Measurements from ENCODE around the gene ZBTB22. TPM values are rescaled to one million over a fixed set of nuclear protein-coding genes. Genes with fewer than 3 reads are reported as not detected.

Gene ZBTB22
- total RNA-seq, 1 experiment from 2014 or later, result 11.7 TPM

GRCh38 chr6:33336495-33336894 is 19.0 kb upstream of the ZBTB22 start:
- RAD21 ChIA-PET (ENCODE audit: low non-redundant PET in 1 of 2, low total read pairs in 2 of 2, uncharacterized antibody in 2 of 2, unreplicated experiment in 2 of 2), result no interaction called here
- Histone ChIP-seq H3K9me3 (ENCODE audit: control insufficient read depth in 1 of 2, insufficient read depth in 1 of 2, low read depth in 1 of 2, low read length in 2 of 2) (no peaks in the 10 kb centered on the region), H4K20me1 (ENCODE audit: insufficient read depth) (no peaks in the 10 kb centered on the region), H3K9ac (ENCODE audit: low read length) (no peak overlapping the region), H3K27ac (ENCODE audit: low read depth, low read length) (no peak overlapping the region), H3K4me2 (ENCODE audit: low read length) (no peak overlapping the region), H3K4me3 (replicated peaks in 1 of 2; ENCODE audit: low read depth in 1 of 2, low read length in 2 of 2) (no peak overlapping the region), H3K9me2 (ENCODE audit: insufficient read depth) (no peaks in the 10 kb centered on the region), H3K4me1 (ENCODE audit: control insufficient read depth in 1 of 2, insufficient read depth in 2 of 2, low read length in 2 of 2) (no peaks in the 10 kb centered on the region), H2AFZ (ENCODE audit: low read depth, low read length, poor library complexity, severe bottlenecking) (no peak overlapping the region), H3K79me2 (ENCODE audit: insufficient read depth, low read length) (no peaks in the 10 kb centered on the region), H3K27me3 (ENCODE audit: insufficient read depth, low read length) (no peaks in the 10 kb centered on the region), H3K36me3 (ENCODE audit: control insufficient read depth in 1 of 2, insufficient read depth in 2 of 2, low read length in 2 of 2) (no peaks in the 10 kb centered on the region)
- POLR2A ChIA-PET, result no interaction called here
- ATAC-seq, result no peak
- intact Hi-C loops (cut with micrococcal nuclease), result no loop called here
- CTCF ChIA-PET, result interaction anchor here (1.5 kb wide), 1 partner anchor 8 kb away, joined by 6 read pairs; no protein-coding TSS in a partner anchor
- TF ChIP-seq ZNF274 (IDR thresholded peaks at IDR 0.05; ENCODE audit: low read depth, low read length), result no peak
- no TSS peak for BruUV-seq (replicated peaks)
- DNase-seq (ENCODE audit: low read depth, low spot score), result no peak

DNA sequence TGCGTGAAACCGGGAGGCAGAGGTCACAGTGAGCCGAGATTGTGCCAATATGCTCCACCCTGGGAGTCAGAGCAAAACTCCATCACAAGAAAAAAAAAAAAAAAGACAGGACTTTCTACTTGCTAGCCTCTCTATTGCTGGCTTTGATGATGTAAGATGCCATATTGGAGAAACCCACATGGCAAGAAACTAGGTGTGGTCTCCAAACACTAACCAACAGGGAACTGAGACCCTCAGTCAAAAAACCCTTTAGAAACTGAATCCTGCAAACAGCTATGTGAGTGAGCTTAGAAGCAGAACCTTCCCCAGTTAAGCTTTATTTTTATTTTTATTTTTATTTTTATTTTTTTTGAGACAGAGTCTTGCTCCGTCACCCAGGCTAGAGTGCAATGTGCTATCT is 18.4 kb upstream of the ZBTB22 start:
- intact Hi-C loops (cut with micrococcal nuclease), result no loop called here
- H3K4me1 ChIP-seq (ENCODE audit: control insufficient read depth in 1 of 2, insufficient read depth in 2 of 2, low read length in 2 of 2), result no peaks in the 10 kb centered on the region
- no peaks in the 10 kb centered on the region for H3K9me2 ChIP-seq (ENCODE audit: insufficient read depth)
- H4K20me1 ChIP-seq (ENCODE audit: insufficient read depth), result no peaks in the 10 kb centered on the region
- H3K4me2 ChIP-seq (ENCODE audit: low read length), result no peak overlapping the region
- no peaks in the 10 kb centered on the region for H3K36me3 ChIP-seq (ENCODE audit: control insufficient read depth in 1 of 2, insufficient read depth in 2 of 2, low read length in 2 of 2)
- ChIA-PET RAD21 (ENCODE audit: low non-redundant PET in 1 of 2, low total read pairs in 2 of 2, uncharacterized antibody in 2 of 2, unreplicated experiment in 2 of 2) (no interaction called here), CTCF (interaction anchor here (1.5 kb wide), 1 partner anchor 9 kb away, joined by 6 read pairs; no protein-coding TSS in a partner anchor), POLR2A (no interaction called here)
- H2AFZ ChIP-seq (ENCODE audit: low read depth, low read length, poor library complexity, severe bottlenecking), result no peak overlapping the region
- no peak overlapping the region for H3K27ac ChIP-seq (ENCODE audit: low read depth, low read length)
- no TSS peak for BruUV-seq (replicated peaks)
- ATAC-seq, result no peak
- H3K9me3 ChIP-seq (ENCODE audit: control insufficient read depth in 1 of 2, insufficient read depth in 1 of 2, low read depth in 1 of 2, low read length in 2 of 2), result no peaks in the 10 kb centered on the region
- no peak overlapping the region for H3K9ac ChIP-seq (ENCODE audit: low read length)
- DNase-seq (ENCODE audit: low read depth, low spot score), result no peak
- H3K79me2 ChIP-seq (ENCODE audit: insufficient read depth, low read length), result no peaks in the 10 kb centered on the region
- no peak overlapping the region for H3K4me3 ChIP-seq (replicated peaks in 1 of 2; ENCODE audit: low read depth in 1 of 2, low read length in 2 of 2)
- H3K27me3 ChIP-seq (ENCODE audit: insufficient read depth, low read length), result no peaks in the 10 kb centered on the region
- TF ChIP-seq REST (IDR thresholded peaks at IDR 0.05; ENCODE audit: low read depth) (no peak), POLR2A (IDR thresholded peaks at IDR 0.05; ENCODE audit: borderline replicate concordance, extremely low read depth, insufficient read depth, insufficient read length) (no peak), TCF7L2 (IDR thresholded peaks at IDR 0.05; ENCODE audit: borderline replicate concordance, extremely low read depth, insufficient read depth, insufficient read length) (no peak), ZFX (IDR thresholded peaks at IDR 0.05) (no peak), EGR1 (IDR thresholded peaks at IDR 0.05; ENCODE audit: low read depth) (no peak), POLR2AphosphoS5 (IDR thresholded peaks at IDR 0.05; ENCODE audit: low read depth, low read length) (no peak), CTCF (IDR thresholded peaks at IDR 0.05 in 2 of 3, conservative IDR thresholded peaks at IDR 0.05 in 1 of 3; ENCODE audit: borderline replicate concordance in 1 of 3, insufficient read depth in 1 of 3, low read depth in 2 of 3, low read length in 2 of 3) (no peak), SIN3A (IDR thresholded peaks at IDR 0.05; ENCODE audit: low read depth) (no peak), YY1 (IDR thresholded peaks at IDR 0.05; ENCODE audit: extremely low read depth, insufficient replicate concordance, low read depth, low read length) (no peak), ELF1 (IDR thresholded peaks at IDR 0.05; ENCODE audit: borderline replicate concordance, low read depth) (no peak)
- TF ChIP-seq, protein P1, sequence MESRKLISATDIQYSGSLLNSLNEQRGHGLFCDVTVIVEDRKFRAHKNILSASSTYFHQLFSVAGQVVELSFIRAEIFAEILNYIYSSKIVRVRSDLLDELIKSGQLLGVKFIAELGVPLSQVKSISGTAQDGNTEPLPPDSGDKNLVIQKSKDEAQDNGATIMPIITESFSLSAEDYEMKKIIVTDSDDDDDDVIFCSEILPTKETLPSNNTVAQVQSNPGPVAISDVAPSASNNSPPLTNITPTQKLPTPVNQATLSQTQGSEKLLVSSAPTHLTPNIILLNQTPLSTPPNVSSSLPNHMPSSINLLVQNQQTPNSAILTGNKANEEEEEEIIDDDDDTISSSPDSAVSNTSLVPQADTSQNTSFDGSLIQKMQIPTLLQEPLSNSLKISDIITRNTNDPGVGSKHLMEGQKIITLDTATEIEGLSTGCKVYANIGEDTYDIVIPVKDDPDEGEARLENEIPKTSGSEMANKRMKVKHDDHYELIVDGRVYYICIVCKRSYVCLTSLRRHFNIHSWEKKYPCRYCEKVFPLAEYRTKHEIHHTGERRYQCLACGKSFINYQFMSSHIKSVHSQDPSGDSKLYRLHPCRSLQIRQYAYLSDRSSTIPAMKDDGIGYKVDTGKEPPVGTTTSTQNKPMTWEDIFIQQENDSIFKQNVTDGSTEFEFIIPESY (IDR thresholded peaks at IDR 0.05; ENCODE audit: extremely low read depth, insufficient replicate concordance, low read length), result no peak
